NCI-H1092 treated with DMSO at 0.1 percent for 48 hours (cell line): ENCODE data around the gene FNBP1L.

Experiments
- DNase-seq: peaks from one replicate; lab custom pipeline; 2025; lab: John Stamatoyannopoulos, UW

Gene FNBP1L

DNA sequence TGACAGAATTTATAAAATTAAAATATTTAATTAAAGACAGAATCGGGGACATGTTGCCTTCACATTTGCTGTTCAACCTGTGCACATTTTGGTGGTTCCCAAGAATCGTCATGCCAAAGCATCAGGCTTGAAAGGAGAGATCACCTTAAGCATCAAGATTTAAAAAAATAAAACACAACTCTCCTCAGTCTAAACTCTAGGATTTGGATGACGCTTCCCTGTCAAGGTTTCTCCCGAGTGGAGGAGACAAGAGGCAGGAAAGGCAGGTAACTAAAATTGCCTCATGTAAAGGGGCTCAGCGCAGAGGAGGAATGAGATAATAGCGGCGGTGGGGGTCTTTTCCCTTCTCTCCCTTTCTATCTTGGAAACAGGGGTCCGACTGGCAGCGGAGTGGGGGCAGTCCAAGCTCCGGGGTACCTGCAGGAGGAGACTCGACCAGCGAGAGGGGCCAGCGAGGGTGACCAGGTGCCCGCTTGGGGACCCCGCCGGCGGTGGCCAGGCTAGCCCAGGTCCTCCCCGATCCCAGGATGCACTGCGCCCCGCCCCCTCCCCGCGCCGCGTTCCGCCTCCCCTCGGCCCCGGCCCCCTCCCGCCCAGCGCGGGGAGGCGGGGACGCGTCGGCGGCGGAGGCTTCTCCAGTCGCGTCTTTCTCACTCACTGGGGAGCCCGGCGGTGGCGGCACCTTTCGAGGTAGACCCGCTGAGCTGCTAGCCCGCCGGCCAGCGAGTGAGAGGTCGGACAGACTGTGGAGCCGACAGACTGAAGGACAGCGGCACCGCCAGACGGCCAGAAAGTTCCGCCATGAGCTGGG lies at the start of gene FNBP1L:
TSS of gene FNBP1L (plus strand) at position 638 of the 811 bp plus-strand sequence. CDS start at position 802, 164 bp downstream.
- peak; percentile 80 for DNase-seq

GRCh38 chr1:93399781-93400180 lies 48.1 kb upstream of the FNBP1L start:
- no peak for DNase-seq

GRCh38 chr1:93408203-93408602 lies 39.7 kb upstream of the FNBP1L start:
- no peak for DNase-seq

DNA sequence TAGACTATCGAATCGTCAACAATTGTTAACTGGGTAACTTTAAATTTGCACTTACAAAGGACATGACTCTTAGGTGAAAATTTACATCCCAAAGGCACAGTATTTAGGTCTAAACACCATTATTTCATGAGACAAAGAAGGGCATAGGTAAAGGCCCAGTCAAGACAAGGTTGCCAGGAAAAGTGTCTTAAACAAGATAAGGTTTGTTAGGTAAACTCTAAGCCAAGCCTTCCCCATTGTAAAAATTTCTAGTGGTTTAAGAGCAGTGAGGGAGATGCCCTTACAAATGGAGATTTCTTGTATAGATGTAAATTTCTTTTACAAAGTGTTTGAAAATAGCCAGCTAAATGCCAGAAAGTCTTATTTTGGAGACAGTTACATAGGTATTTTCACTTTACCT lies 36.9 kb upstream of the FNBP1L start:
- no peak for DNase-seq

DNA sequence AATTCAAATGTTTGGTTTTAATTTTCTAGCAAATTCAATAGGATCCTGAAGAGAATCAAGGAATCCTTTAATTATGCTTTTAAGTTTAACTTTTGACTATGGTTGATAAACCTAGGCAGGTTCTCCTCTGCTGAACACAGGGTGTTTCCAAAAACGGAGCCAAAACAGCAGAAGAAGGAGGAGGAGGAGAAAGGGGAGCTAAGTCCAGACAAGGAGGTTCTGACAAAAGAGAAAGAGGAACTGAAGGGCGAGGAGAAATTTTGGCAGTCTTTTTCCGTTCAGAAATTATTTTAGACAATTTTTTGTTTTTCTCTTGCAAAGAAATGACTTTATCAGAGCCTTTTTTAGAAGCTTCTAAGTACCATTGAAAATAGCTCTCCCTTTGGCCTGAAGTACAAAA lies 33.2 kb upstream of the FNBP1L start:
- DNase-seq: no peak

- no peak for DNase-seq
These were observed 32.6 kb upstream of the FNBP1L start for GRCh38 chr1:93415296-93415695.

DNA sequence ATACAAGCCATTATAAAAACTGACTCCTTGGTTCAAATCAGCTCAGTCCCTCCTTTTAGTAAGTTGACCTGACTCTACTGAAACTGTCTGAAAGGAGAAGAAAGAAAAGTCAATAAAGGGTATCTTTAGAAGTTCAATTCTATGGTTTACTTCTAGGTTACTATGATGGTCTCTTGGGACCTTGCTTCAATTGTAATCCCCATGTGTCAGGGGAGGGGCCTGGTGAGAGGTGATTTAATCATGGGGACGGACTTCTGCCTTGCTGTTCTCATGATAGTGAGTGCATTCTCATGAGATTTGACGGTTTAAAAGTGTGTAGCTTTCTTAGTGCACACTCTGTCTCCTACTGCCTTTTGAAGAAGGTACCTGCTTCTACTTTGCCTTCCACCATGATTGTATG lies 31.7 kb upstream of the FNBP1L start:
- no peak for DNase-seq

DNA sequence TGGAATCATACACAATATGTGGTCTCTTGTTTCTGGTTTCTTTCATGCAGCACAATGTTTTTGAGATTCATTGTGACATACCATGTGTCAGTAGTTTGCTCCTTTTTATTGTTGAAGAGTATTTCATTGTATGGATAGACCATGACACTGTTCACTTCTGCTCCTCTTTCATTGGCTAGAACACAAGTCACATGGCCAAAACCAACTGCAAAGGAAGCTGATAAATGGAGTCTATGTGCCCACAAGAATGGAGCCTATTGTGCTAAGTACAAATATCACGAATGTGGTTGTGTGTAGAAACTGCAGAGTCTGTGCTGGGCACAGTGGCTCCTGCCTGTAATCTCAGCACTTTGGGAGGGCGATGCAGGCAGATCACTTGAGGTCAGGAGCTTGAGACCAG lies 28.6 kb upstream of the FNBP1L start:
- no peak for DNase-seq

DNA sequence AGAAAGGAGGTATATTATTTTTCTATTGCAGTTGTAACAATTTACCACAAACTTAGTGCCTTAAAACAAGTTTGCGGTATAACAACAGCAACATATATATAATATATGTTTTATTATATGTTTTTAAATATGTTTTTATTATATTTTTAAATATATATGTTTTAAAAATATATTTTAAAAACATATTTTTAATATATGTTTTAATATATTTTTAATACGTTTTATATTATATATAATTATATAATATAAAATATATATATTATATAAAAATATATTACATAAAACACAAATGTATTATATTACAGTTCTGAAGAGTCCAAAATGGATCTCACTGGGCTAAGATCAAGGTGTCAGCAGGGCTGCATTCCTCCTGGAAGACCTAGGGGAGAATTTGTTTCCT lies 27.5 kb upstream of the FNBP1L start:
- no peak for DNase-seq

GRCh38 chr1:93426181-93426580 lies 21.7 kb upstream of the FNBP1L start:
- DNase-seq: no peak

DNA sequence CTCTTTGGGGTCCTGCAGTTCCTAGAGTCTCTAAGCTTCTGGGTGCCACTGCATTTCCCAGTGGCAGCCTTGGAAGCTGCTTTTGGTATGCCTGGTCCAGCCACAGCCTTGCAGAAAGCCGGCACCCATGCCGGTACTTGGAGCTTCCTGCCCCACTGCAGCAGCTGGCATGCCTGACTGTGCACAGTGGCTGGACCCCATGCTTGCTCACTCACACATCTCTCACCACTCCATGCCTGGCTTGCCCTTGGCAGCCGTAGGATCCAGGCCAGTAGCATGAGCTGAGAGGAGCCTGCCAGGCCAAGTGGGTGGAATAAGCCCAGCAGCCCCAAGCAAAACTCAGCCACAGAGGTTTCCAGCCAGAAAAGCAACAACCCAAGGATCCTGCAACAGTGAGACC lies 20.3 kb upstream of the FNBP1L start:
- no peak for DNase-seq

- DNase-seq: no peak
These were observed 14.4 kb upstream of the FNBP1L start for GRCh38 chr1:93433407-93433961.

- DNase-seq: no peak
These were observed 13.8 kb upstream of the FNBP1L start for GRCh38 chr1:93434088-93434487.

DNA sequence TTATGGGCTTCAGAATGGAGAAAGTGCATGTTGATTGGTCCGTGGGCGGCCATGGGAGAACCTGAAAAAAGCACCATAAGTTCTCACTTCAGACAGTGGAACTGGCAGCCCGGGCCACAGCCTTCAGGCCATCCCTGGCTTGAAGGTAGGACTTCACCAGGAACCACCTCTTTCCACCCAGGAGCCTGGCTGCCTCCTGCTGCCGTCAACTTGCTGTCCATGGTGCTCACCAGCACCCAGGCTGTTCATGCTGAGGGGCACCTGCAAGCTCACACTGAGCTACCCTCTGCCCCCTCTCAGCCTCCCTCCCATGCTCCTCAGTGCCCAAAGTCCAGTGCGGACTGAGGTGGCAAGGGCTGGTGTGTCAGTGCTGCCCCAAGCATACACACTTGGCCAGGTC lies 12.9 kb upstream of the FNBP1L start:
- DNase-seq: no peak

GRCh38 chr1:93435443-93435842 lies 12.5 kb upstream of the FNBP1L start:
- DNase-seq: no peak

- DNase-seq: no peak
These were observed 11.4 kb upstream of the FNBP1L start for GRCh38 chr1:93436496-93436895.

DNA sequence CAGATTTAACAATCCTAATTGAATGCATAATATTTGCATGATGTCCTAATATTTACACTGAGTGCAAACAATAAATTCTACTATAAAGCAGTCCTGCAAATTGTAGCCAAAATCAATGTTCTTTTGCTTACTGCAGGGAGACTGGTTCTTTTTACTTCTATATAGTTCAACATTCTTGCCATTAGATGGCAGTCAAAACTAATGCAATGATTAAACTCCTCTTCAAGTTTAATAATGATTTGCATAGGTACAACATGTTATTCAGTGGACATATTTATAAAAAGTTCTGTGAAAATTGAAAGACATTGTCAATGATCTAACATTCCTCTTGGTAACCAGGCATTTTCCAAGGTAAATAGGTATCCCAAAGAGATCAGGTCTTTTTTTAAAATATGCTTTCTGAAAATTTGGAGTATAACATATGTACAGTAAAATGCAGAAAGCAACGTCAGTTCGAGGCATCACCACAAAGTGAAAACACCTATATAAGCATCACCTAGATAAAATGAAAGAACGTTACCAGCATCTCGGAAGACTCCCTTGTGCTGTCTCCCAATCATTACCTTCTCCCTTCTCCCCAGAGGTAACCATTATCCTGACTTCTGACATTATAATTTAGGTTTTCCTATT lies 9.8 kb upstream of the FNBP1L start:
- DNase-seq: peak; percentile 59

DNA sequence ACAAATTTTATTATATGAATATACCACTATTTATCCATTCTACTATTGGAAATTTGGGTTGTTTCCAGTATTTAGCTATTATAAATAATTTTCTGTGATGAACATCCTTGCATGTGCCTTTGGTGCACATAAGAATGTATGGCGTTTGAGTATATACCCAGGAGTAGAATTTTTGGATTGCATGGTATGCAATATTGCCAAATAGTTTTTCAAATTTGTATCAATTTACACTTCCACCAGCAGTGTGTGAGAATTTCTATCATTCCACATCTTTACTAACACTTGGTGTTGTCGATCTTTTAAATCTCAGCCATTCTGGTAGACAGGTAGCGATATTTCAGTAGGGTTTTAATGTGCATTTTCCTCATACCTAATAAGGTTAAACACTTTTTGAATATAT lies 9.2 kb upstream of the FNBP1L start:
- DNase-seq: no peak

DNA sequence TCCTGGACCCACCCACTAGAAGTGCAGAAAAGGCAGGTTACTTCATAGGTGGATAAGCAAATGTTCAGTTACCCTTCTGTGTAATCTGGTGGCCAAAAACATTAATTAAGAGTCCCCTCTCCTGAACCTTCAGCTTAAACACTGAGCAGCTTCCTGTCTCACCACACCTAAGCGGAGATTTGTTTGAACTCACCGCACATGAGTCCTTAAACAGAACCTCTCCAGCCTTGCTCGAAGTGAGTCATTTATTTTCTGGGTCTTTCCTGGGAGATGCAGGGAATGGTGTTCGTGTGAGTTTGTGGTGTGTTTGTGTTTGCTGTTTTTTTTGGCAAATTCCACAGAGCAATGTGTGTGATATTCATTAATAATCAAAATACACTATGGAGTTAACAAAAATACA lies 7.6 kb upstream of the FNBP1L start:
- DNase-seq: no peak

DNA sequence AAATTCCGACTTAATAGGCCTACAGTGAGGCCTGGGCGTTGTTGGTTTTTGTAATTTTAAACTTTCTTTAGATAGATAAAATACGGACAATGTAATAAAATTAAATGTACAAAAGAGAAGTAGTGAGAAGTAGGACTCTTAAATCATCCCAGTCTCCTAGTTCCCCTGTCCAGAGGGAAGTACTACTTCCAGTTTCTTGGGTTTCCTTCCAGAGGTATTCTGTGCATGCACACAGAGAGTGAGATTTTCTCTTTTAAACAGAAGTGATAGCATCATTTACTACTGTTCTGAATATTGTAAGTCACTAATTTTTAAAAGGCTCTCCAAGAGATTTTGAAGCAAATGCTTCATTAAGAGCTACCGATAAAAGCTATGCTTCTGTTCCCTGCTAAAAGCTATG lies 7.2 kb upstream of the FNBP1L start:
- no peak for DNase-seq

DNA sequence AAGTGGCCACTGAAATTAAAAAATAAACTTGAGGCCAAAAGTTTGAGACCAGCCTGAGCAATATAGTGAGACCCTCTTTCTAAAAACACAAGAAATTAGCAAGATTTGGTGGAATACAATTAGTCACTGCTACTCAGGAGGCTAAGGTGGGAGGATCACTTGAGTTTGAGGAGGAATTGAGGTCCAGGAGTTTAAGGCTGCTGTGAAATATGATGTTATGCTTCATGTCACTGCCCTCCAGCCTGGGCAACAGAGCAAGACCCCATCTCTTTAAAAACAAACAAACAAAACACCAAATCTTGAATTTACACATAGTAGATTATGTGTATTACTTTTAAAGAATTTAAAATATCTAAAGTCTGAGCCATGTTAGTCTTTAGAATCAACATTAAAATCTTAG lies 6.3 kb upstream of the FNBP1L start:
- DNase-seq: no peak

- DNase-seq: no peak
These were observed 5.8 kb upstream of the FNBP1L start for GRCh38 chr1:93442008-93442666.

DNA sequence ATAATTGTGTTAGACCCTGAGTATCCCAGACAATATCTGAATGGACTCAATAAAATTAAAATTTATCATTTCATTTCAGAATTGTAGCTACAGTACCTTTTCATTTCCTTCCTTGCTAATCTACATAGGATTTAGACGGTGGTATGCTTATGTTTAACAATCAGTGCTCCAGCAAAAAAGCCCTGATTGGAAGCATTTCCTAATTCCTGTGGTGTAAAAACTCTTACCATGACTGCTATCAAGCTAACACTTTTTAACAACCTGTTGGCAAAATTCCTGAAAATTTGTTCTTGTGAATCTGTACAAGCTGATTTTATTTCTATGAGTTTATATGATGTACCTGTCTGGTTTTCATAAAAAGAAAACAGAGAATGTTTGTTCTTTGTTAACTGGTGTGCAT lies 5.2 kb upstream of the FNBP1L start:
- DNase-seq: no peak
